Sigmoid colon (tissue), 7 donors: Measurements from ENCODE around the gene COMMD7. TPM values are rescaled to one million over a fixed set of nuclear protein-coding genes. Genes with fewer than 3 reads are reported as not detected.
"Not testable (repeated sequence)": the region's sequence is repeated elsewhere in the genome, so short reads cannot be mapped to it uniquely, and the experiment has no call there.

ENCODE experiments used
- DNase-seq: peaks from one replicate; pipeline ENCODE4 v3.0.0-alpha.2; 2019
- H3K27ac ChIP-seq, 4 donors: fragments of 200-600 bp; sonication (generic); one replicate each; pipeline ENCODE4 v1.5.1; 2016 to 2019; ENCODE audit warnings: mild to moderate bottlenecking in 1 of 4
- H3K27me3 ChIP-seq, 3 donors: fragments of 200-600 bp; sonication (generic); one replicate each; pipeline ENCODE4 v1.5.1; 2019; ENCODE audit warnings: mild to moderate bottlenecking in 1 of 3
- H3K36me3 ChIP-seq, 4 donors: fragments of 200-600 bp; sonication (generic); one replicate each; pipeline ENCODE4 v1.5.1; 2016 to 2019
- H3K4me1 ChIP-seq, 4 donors: fragments of 200-600 bp; sonication (generic); one replicate each; pipeline ENCODE4 v1.5.1; 2017 to 2019
- H3K4me3 ChIP-seq, 4 donors: fragments of 200-600 bp; sonication (generic); one replicate each; pipeline ENCODE4 v1.5.1; 2017 to 2019; ENCODE audit warnings: mild to moderate bottlenecking in 2 of 4, moderate library complexity in 1 of 4
- H3K9me3 ChIP-seq, 4 donors: fragments of 200-600 bp in 3 of 4; sonication (generic) in 3 of 4; one replicate each; pipeline versions ENCODE4 v1.5.1 to v1.6.1; 2013 to 2019
- EP300 ChIP-seq, 4 donors: sonication (generic); formaldehyde crosslinking; IDR thresholded peaks; one replicate each; pipeline ENCODE4 v1.6.1; 2017; ENCODE audit warnings: antibody characterized with exemption in 4 of 4
- POLR2A ChIP-seq, 2 donors: fragments of 450-650 bp; IDR thresholded peaks; one replicate each; pipeline ENCODE4 v1.6.1; 2016; ENCODE audit warnings: antibody characterized with exemption in 2 of 2, mild to moderate bottlenecking in 2 of 2, moderate library complexity in 2 of 2
- POLR2AphosphoS5 ChIP-seq, 4 donors: sonication (generic); formaldehyde crosslinking; IDR thresholded peaks; one replicate each; pipeline ENCODE4 v1.6.1; 2017; ENCODE audit warnings: antibody characterized with exemption in 4 of 4
- WGBS, 2 donors: extraction: QIAGEN DNeasy Blood & Tissue Kit; methylation state at CpG; one replicate each; pipeline ENCODE4 v1.1.7; 2013; 5-methylcytosine and 5-hydroxymethylcytosine counted together
- intact Hi-C: fragments of 100-400 bp; cut with DNase I; formaldehyde crosslinking; loops from one replicate; pipeline ENCODE4 v1.15.1; 2023
- polyA plus RNA-seq, 3 donors: library from polyadenylated mRNA; stranded (reverse); fragments of 200-250 nt; gene quantifications; one replicate each; pipeline ENCODE4 v1.2.3, GENCODE V29; 2013
- total RNA-seq, 4 donors: library from RNA; depleted of rRNA; stranded (reverse); fragments of >200 nt; gene quantifications; one replicate each; pipeline ENCODE4 v1.1.0, GENCODE V29; 2016
- TF ChIP-seq, protein P1 (sequence below), 4 experiments: fragments of 450-650 bp in 3 of 4; fragments of 200-600 bp in 1 of 4; IDR thresholded peaks; one replicate each; pipeline ENCODE4 v1.5.1; 2016 to 2019; ENCODE audit warnings: antibody characterized with exemption in 4 of 4, mild to moderate bottlenecking in 3 of 4, moderate library complexity in 2 of 4
- donor health status: healthy with polysubstance abuse.
- donor health status: Bipolar disorder and iron deficiency.
- donor health status: healthy.

Gene COMMD7
- total and polyA plus RNA-seq, 7 donors = 26.3 to 68.0 (median 45.1) TPM

DNA sequence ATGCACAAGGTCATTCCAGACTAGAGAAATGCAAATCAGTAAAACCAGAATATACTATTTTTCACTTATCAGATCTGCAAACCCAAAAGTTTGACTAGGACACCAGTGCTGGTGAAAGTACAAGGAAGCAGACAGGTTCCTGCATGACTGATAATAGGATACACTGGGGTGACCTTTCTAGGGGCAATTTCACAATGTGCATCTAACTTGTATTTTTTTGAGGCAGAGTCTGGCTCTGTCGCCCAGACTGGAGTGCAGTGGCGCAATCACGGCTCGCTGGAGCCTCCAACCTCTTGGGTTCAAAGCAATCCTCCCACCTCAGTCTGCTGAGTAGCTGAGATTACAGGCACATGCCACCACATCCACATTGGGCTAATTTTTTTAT lies 11.4 kb downstream of the COMMD7 start:
- peaks cover 0 to 23% (median 14%) of the 10 kb centered on the region in 4 donors for H3K4me1 ChIP-seq
- H3K27me3 ChIP-seq = no peaks in the 10 kb centered on the region
- H3K4me3 ChIP-seq = no peak overlapping the region
- intact Hi-C loops = no loop called here
- WGBS, 2 donors = 79 to 80% methylated on average over 4 of the region's 4 CpGs
- H3K27ac ChIP-seq = no peak overlapping the region
- no peaks in the 10 kb centered on the region for H3K9me3 ChIP-seq
- peaks cover 0 to 19% (median 3%) of the 10 kb centered on the region in 4 donors for H3K36me3 ChIP-seq
- DNase-seq = no peak
- TF ChIP-seq EP300 (IDR thresholded peaks at IDR 0.05) = no peak
- no peak for TF ChIP-seq POLR2AphosphoS5 (IDR thresholded peaks at IDR 0.05)
- TF ChIP-seq, protein P1, sequence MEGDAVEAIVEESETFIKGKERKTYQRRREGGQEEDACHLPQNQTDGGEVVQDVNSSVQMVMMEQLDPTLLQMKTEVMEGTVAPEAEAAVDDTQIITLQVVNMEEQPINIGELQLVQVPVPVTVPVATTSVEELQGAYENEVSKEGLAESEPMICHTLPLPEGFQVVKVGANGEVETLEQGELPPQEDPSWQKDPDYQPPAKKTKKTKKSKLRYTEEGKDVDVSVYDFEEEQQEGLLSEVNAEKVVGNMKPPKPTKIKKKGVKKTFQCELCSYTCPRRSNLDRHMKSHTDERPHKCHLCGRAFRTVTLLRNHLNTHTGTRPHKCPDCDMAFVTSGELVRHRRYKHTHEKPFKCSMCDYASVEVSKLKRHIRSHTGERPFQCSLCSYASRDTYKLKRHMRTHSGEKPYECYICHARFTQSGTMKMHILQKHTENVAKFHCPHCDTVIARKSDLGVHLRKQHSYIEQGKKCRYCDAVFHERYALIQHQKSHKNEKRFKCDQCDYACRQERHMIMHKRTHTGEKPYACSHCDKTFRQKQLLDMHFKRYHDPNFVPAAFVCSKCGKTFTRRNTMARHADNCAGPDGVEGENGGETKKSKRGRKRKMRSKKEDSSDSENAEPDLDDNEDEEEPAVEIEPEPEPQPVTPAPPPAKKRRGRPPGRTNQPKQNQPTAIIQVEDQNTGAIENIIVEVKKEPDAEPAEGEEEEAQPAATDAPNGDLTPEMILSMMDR (IDR thresholded peaks at IDR 0.05) = no peak
- TF ChIP-seq POLR2A (IDR thresholded peaks at IDR 0.05) = no peak

DNA sequence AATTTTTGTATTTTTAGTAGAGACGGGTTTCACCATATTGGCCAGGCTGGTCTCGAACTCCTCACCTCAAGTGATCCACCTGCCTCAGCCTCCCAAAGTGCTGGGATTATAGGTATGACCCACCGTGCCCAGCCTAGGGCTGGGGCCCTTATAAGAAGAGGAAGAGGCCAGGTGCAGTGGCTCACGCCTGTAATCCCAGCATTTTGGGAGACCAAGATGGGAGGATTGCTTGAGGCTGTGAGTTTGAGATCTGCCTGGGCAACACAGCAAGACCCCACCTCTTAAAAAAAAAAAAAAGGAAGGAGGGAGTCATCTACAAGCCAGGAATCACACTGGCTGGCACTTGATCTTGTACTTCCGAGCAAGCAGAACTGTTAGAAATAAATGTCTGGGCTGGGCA lies 13.9 kb downstream of the COMMD7 start:
- intact Hi-C loops = not testable (repeated sequence)
- peaks cover 0 to 34% (median 9%) of the 10 kb centered on the region in 4 donors for H3K36me3 ChIP-seq

DNA sequence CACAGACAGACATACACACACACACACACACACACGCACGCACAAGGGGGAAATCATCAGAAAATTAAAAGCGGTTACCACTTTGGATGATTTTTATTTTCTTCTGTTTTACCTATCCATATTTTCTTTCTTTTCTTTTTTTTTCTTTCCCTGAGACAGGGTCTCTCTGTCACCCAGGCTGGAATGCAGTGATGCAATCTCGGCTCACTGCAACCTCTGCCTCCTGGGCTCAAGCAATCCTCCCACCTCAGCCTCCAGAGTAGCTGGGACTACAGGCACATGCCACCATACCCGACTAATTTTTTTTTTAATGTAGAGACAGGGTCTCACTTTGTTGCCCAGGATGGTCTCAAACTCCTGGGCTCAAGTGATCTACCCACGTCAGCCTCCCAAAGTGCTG lies 14.8 kb downstream of the COMMD7 start:
- not testable (repeated sequence) for H3K27ac ChIP-seq
- H3K36me3 ChIP-seq = peaks cover 0 to 34% (median 9%) of the 10 kb centered on the region in 4 donors

More for the DNA sequence above, 13.9 kb downstream of the COMMD7 start:
- H3K4me1 ChIP-seq = peaks cover 0 to 23% (median 14%) of the 10 kb centered on the region in 4 donors
- H3K27me3 ChIP-seq, DNase-seq, H3K4me3 ChIP-seq, H3K27ac ChIP-seq, H3K9me3 ChIP-seq: not testable (repeated sequence)
- 94 to 99% methylated on average over 5 of the region's 5 CpGs for whole genome bisulfite sequencing, 2 donors

DNA sequence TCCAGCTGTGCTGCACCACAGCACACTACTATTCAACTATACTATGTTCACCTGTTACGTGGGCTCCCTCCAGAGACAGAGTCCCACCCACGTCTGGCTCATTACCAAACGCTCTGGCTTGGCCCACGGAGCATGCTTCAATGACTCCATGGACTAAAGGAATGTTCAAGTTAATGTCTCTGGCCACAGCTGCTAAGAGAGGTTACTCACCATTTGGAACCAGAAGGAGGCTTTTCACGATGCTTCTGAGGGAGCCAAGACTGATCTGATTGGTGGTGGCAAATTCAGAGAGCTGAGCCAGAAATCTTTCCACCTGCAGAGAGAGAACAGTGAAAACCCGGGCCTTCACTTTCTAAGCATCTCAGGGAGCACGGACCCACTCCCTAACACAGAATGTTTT lies 15.6 kb downstream of the COMMD7 start:
- TF ChIP-seq, protein P1 (IDR thresholded peaks at IDR 0.05) = no peak
- TF ChIP-seq POLR2A (IDR thresholded peaks at IDR 0.05) (no peak), EP300 (IDR thresholded peaks at IDR 0.05) (no peak), POLR2AphosphoS5 (IDR thresholded peaks at IDR 0.05) (no peak)
- H3K9me3 ChIP-seq = no peaks in the 10 kb centered on the region
- H3K27ac ChIP-seq = no peak overlapping the region
- H3K27me3 ChIP-seq = no peaks in the 10 kb centered on the region
- no peak for DNase-seq
- H3K4me3 ChIP-seq = no peak overlapping the region
- H3K36me3 ChIP-seq = peaks cover 0 to 35% (median 9%) of the 10 kb centered on the region in 4 donors
- WGBS, 2 donors = 81 to 86% methylated on average over 7 of the region's 7 CpGs
- intact Hi-C loops = no loop called here
- peaks cover 0 to 23% (median 14%) of the 10 kb centered on the region in 4 donors for H3K4me1 ChIP-seq

More for the DNA sequence above, 14.8 kb downstream of the COMMD7 start:
- intact Hi-C loops, H3K9me3 ChIP-seq, H3K4me3 ChIP-seq, H3K27me3 ChIP-seq, DNase-seq: not testable (repeated sequence)
- H3K4me1 ChIP-seq = peaks cover 0 to 23% (median 14%) of the 10 kb centered on the region in 4 donors
- WGBS, 2 donors = 94 to 96% methylated on average over 6 of the region's 6 CpGs

DNA sequence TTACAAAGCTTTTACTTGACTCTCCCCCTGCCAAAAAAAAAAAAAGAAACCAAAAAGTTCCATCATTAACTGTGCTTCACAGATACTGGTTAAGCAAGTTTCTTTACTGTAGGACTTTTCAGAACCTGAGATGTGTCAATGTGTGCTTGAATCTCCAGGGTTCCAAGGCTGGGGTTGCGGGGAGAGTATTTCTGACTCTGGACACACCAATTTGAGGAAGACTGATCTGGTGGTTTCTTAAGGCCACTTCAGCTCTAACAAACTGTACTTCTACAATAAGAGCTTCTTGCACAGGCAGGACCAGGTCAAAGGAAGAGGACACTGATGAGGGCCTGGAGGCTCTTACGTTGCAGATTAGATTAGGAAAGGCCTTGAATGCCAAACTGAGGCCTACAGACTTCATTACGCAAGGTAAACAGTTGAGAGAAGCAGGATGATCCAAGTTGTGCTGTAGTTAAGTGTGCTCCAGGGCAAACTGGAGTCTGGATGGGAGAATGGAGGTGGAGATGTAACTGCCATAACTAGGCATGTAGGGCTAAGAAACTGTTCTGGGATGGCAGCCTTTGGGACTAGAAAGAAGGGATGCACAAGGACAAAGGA lies 24.4 kb downstream of the COMMD7 start:
- Histone ChIP-seq H3K4me3 (no peak overlapping the region), H3K27me3 (no peaks in the 10 kb centered on the region), H3K27ac (no peak overlapping the region), H3K4me1 (peaks cover 0 to 6% (median 0%) of the 10 kb centered on the region in 4 donors), H3K9me3 (no peaks in the 10 kb centered on the region), H3K36me3 (peaks cover 0 to 70% (median 14%) of the 10 kb centered on the region in 4 donors)
- WGBS, 2 donors = 82 to 85% methylated on average over 3 of the region's 3 CpGs
- TF ChIP-seq EP300 (IDR thresholded peaks at IDR 0.05) = no peak
- TF ChIP-seq, protein P1 (IDR thresholded peaks at IDR 0.05) = no peak
- TF ChIP-seq POLR2A (IDR thresholded peaks at IDR 0.05) = no peak
- no peak for TF ChIP-seq POLR2AphosphoS5 (IDR thresholded peaks at IDR 0.05)
- DNase-seq = no peak
- intact Hi-C loops = no loop called here

DNA sequence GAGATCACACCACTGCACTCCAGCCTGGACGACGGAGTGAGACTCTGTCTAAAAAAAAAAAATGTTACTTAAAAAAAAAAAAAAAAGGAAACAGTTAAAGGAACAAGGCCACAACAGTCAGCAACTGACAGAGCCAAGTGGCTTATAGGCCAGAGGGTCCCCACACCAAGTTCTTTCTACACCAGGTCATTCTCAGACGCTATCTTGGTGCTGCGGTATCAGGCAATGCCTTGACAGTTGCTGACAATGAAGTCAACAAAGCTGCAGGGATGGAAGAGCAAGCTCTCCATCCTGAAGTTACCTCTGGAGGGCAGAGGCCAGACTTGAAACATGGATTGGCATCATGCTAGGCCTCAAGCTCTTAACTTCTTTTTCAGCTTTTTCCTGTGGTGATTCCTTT lies 31.9 kb downstream of the COMMD7 start:
- Histone ChIP-seq H3K4me1 (no peaks in the 10 kb centered on the region), H3K36me3 (peaks cover 0 to 40% (median 4%) of the 10 kb centered on the region in 4 donors), H3K9me3 (no peaks in the 10 kb centered on the region), H3K27ac (no peak overlapping the region), H3K27me3 (no peaks in the 10 kb centered on the region), H3K4me3 (no peak overlapping the region)
- WGBS, 2 donors = 86 to 89% methylated on average over 4 of the region's 4 CpGs
- intact Hi-C loops = no loop called here
- no peak for DNase-seq
- TF ChIP-seq POLR2A (IDR thresholded peaks at IDR 0.05) = no peak
- TF ChIP-seq POLR2AphosphoS5 (IDR thresholded peaks at IDR 0.05) = no peak
- TF ChIP-seq EP300 (IDR thresholded peaks at IDR 0.05) = no peak
- TF ChIP-seq, protein P1 (IDR thresholded peaks at IDR 0.05) = no peak
